Hepatocyte (in vitro differentiated cells): ENCODE measurements around the gene MGLL. TPM values are rescaled to one million over a fixed set of nuclear protein-coding genes. Genes with fewer than 3 reads are reported as not detected.
A peak's percentile ranks its signal among the peaks of the same experiment; 100 is the strongest.

Experiments used
- DNase-seq: peaks from one replicate; pipeline ENCODE4 v3.0.0-alpha.2; 2016; ENCODE audit warnings: low spot score
- H2AFZ ChIP-seq: fragments of 200-600 bp; sonication (generic); 2 replicates; pipeline ENCODE4 v1.6.0; 2016; ENCODE audit warnings: antibody characterized with exemption, mild to moderate bottlenecking
- H3K27ac ChIP-seq: fragments of 200-600 bp; sonication (generic); 2 replicates; pipeline ENCODE4 v1.5.1; 2016; ENCODE audit warnings: mild to moderate bottlenecking
- H3K27me3 ChIP-seq: fragments of 200-600 bp; sonication (generic); 2 replicates; pipeline ENCODE4 v1.6.1; 2016
- H3K36me3 ChIP-seq: fragments of 200-600 bp; sonication (generic); replicated peaks from 2 replicates; pipeline ENCODE4 v1.5.1; 2016; ENCODE audit warnings: low read depth; ENCODE audit not compliant: insufficient read depth
- H3K4me1 ChIP-seq: fragments of 200-600 bp; sonication (generic); 2 replicates; pipeline ENCODE4 v1.5.1; 2016; ENCODE audit warnings: mild to moderate bottlenecking, moderate library complexity; ENCODE audit not compliant: insufficient read depth
- H3K4me2 ChIP-seq: fragments of 200-600 bp; sonication (generic); 2 replicates; pipeline ENCODE4 v1.6.0; 2016
- H3K4me3 ChIP-seq: fragments of 200-600 bp; sonication (generic); 2 replicates; pipeline ENCODE4 v1.5.1; 2016; ENCODE audit warnings: mild to moderate bottlenecking
- H3K79me2 ChIP-seq: fragments of 200-600 bp; sonication (generic); 2 replicates; pipeline ENCODE4 v1.6.0; 2017; ENCODE audit warnings: mild to moderate bottlenecking
- H3K9me2 ChIP-seq: fragments of 200-600 bp; sonication (generic); replicated peaks from 2 replicates; pipeline ENCODE4 v1.6.0; 2017; ENCODE audit warnings: mild to moderate bottlenecking; ENCODE audit not compliant: insufficient read depth
- H3K9me3 ChIP-seq: fragments of 200-600 bp; sonication (generic); 2 replicates; pipeline ENCODE4 v1.5.1; 2016; ENCODE audit warnings: low read depth, mild to moderate bottlenecking
- H4K20me1 ChIP-seq: fragments of 200-600 bp; sonication (generic); 2 replicates; pipeline ENCODE4 v1.6.0; 2016; ENCODE audit warnings: mild to moderate bottlenecking; ENCODE audit not compliant: insufficient read depth, poor library complexity, severe bottlenecking
- EZH2 ChIP-seq: fragments of 200-600 bp; sonication (generic); IDR thresholded peaks from 2 replicates; pipeline ENCODE4 v1.6.1; 2016; ENCODE audit warnings: antibody characterized with exemption, mild to moderate bottlenecking, borderline replicate concordance
- EZH2phosphoT487 ChIP-seq: fragments of 200-600 bp; sonication (generic); IDR thresholded peaks from one replicate; pipeline ENCODE4 v1.6.1; 2018; ENCODE audit warnings: antibody characterized with exemption, mild to moderate bottlenecking, low read depth, moderate library complexity; ENCODE audit not compliant: unreplicated experiment, severe bottlenecking
- WGBS: methylation state at CpG from one replicate; pipeline ENCODE4 v1.1.6; 2016; ENCODE audit warnings: low lambda C conversion rate; ENCODE audit errors: missing lambda C conversion rate; 5-methylcytosine and 5-hydroxymethylcytosine counted together
- polyA plus RNA-seq: library from polyadenylated mRNA; unstranded; fragments of >200 nt; fragmentation: Nextera tagmentation; extraction: Ambion mirVana; gene quantifications from 2 replicates; pipeline ENCODE4 v1.2.1, GENCODE V29; 2016
- total RNA-seq: library from RNA; depleted of rRNA; stranded (reverse); fragments of >200 nt; gene quantifications from 2 replicates; pipeline ENCODE4 v1.2.3, GENCODE V29; 2014
- TF ChIP-seq, protein P1 (sequence below): fragments of 200-600 bp; sonication (generic); IDR thresholded peaks from 2 replicates; pipeline ENCODE4 v1.5.1; 2016; ENCODE audit warnings: antibody characterized with exemption, mild to moderate bottlenecking; ENCODE audit not compliant: poor library complexity

MGLL gene
- total and polyA plus RNA-seq, 2 experiments from 2014 or later = 7.3 to 21.4 TPM

DNA sequence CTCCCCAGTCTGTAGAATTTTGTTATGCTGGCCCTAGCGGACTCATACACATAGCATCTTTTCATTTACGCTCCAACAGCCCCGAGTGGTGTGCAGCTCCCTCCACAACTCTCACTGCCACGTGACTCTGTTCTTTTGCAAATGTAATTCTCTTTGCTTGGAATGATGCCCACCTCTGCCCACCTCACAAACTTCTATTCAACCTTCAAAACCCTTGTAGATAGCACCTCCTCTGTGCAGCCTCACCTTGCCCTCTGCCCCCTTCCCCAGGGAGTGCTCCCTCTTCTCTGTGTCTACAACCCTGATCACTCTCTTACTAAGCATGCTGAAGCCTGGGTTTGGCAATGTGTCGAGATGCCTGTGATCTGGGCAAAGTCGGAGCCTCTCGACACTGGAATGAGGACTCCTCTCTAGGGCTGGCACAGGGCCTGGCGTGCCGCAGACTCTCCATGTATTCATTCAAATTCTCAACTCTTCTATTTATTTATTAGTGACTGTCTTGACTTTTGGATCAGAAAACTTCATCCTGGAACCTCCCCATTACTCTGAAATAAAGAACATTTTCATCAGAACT is 73.5 kb downstream of the MGLL start:
- Histone ChIP-seq H3K4me2 (no peak overlapping the region), H3K4me3 (no peak overlapping the region), H3K27me3 (no peaks in the 10 kb centered on the region), H3K9me2 (no peaks in the 10 kb centered on the region), H3K79me2 (no peaks in the 10 kb centered on the region), H3K27ac (no peak overlapping the region), H3K36me3 (no peaks in the 10 kb centered on the region), H2AFZ (no peak overlapping the region), H4K20me1 (no peaks in the 10 kb centered on the region), H3K9me3 (no peaks in the 10 kb centered on the region), H3K4me1 (peaks cover 9% of the 10 kb centered on the region)
- TF ChIP-seq, protein P1, sequence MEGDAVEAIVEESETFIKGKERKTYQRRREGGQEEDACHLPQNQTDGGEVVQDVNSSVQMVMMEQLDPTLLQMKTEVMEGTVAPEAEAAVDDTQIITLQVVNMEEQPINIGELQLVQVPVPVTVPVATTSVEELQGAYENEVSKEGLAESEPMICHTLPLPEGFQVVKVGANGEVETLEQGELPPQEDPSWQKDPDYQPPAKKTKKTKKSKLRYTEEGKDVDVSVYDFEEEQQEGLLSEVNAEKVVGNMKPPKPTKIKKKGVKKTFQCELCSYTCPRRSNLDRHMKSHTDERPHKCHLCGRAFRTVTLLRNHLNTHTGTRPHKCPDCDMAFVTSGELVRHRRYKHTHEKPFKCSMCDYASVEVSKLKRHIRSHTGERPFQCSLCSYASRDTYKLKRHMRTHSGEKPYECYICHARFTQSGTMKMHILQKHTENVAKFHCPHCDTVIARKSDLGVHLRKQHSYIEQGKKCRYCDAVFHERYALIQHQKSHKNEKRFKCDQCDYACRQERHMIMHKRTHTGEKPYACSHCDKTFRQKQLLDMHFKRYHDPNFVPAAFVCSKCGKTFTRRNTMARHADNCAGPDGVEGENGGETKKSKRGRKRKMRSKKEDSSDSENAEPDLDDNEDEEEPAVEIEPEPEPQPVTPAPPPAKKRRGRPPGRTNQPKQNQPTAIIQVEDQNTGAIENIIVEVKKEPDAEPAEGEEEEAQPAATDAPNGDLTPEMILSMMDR = no peak
- no peak for TF ChIP-seq EZH2
- TF ChIP-seq EZH2phosphoT487 = no peak
- WGBS = 94% methylated on average over 9 of the region's 9 CpGs
- no peak for DNase-seq

DNA sequence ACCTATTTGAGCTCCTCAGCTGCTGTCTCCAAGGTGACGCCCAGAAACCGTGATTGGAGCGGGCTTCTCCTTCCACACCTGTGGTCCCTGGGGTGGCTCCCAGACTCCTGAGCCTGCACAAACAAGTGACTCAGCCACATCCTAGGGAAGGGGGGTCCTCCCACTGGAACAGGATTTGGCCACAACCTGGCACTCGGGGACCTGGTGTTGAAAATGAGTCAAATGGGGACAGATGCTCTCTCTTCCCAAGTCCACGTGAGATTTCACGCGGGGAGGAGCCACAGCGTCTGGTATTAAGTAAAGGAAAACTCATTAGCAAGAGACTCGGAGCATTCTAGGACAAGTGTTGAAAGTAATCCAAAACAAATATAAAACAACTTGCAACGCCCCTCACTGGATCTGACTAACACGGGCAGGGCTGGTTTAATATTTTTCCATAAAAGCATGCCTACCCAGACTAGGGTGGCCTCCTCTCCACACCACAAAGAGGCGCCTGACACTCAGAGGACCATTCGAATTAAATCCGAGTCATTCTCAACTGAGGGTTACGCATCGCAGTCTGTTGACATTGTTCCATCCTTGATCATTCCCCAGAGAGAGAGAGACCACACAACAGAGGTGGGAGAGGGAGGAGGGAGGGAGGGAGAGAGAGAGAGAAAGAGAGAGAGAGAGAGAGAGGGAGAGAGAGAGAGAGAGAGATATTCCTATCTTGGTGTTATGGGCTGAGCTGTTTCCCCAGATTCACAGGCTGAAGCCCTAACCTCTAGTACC is 74.4 kb downstream of the MGLL start:
- no peaks in the 10 kb centered on the region for H3K9me2 ChIP-seq
- no peak overlapping the region for H3K27ac ChIP-seq
- no peak overlapping the region for H3K4me3 ChIP-seq
- 75% methylated on average over 16 of the region's 16 CpGs for WGBS
- no peak overlapping the region for H2AFZ ChIP-seq
- peaks cover 9% of the 10 kb centered on the region for H3K4me1 ChIP-seq
- no peaks in the 10 kb centered on the region for H3K36me3 ChIP-seq
- H3K9me3 ChIP-seq = no peaks in the 10 kb centered on the region
- no peak overlapping the region for H3K4me2 ChIP-seq
- H3K79me2 ChIP-seq = no peaks in the 10 kb centered on the region
- TF ChIP-seq, protein P1 = no peak
- no peak for TF ChIP-seq EZH2
- TF ChIP-seq EZH2phosphoT487 = no peak
- H4K20me1 ChIP-seq = no peaks in the 10 kb centered on the region
- DNase-seq = peak; percentile 34
- H3K27me3 ChIP-seq = no peaks in the 10 kb centered on the region

DNA sequence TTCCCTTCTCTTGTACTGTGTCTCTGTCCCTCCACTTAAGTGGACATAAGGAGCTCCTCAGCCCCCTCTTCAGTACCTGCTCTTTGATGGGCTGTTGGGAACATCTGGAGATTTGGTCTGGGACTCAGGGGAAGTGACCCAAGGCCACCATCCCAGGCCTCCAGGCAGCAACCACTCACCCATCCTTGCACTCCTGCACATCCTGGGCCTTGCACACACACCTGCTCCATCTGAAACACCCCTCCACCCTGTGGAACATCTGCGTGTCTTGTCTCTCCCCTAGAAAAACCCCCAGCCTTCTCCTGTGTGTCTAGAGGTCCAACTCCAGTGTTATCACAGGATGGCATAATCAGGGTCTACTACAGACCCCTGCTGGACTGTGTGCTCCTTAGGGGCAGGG is 75.2 kb downstream of the MGLL start:
- peaks cover 9% of the 10 kb centered on the region for H3K4me1 ChIP-seq
- H4K20me1 ChIP-seq = no peaks in the 10 kb centered on the region
- no peak overlapping the region for H3K4me2 ChIP-seq
- H3K79me2 ChIP-seq = no peaks in the 10 kb centered on the region
- DNase-seq = no peak
- no peaks in the 10 kb centered on the region for H3K36me3 ChIP-seq
- no peak overlapping the region for H3K4me3 ChIP-seq
- 100% methylated on average over 1 of the region's 1 CpG for WGBS
- H3K9me3 ChIP-seq = no peaks in the 10 kb centered on the region
- peak overlapping the region; percentile 80 for H3K27ac ChIP-seq
- TF ChIP-seq EZH2 = no peak
- TF ChIP-seq EZH2phosphoT487 = no peak
- TF ChIP-seq, protein P1 = no peak
- H3K27me3 ChIP-seq = no peaks in the 10 kb centered on the region
- H3K9me2 ChIP-seq = no peaks in the 10 kb centered on the region
- H2AFZ ChIP-seq = no peak overlapping the region
